GM18861 (cell line): ENCODE results near the gene IGSF3.

ENCODE experiments used
- ATAC-seq: cut with Tn5 transposase; IDR thresholded peaks from one replicate; pipeline ENCODE4 v1.9.1; 2021; ENCODE audit not compliant: unreplicated experiment

Gene IGSF3

DNA sequence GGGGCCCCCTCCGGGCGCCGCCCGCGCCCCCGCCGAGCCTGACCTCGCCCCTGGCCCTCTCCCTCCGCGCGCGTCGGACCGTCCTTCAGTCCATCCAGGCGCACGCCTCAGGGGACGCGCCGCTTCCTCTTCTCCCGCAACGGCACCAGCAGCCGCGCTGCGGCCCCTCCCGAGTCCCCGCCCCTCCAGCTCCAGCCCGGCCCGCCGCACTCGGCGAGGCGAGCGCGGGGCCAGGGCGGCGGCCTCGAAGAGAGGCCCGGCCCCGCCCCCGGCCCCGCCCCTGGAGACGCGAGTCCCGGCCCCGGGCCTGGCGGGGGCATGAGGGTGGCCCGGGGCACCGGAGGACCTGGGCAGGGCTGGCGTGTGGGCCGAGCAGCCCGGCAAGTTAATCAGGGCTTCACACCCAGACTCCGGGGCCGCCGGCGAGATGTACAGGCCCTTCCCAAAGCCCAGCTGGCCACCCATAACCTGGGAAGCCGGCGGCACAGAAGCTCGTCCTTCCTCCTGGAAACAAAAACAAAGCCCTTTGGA lies at the start of gene IGSF3:
TSS of gene IGSF3 (minus strand) at position 159 of the 531 bp plus-strand sequence. CDS start 1,407 bp downstream, outside the sequence.
- ATAC-seq: no peak

DNA sequence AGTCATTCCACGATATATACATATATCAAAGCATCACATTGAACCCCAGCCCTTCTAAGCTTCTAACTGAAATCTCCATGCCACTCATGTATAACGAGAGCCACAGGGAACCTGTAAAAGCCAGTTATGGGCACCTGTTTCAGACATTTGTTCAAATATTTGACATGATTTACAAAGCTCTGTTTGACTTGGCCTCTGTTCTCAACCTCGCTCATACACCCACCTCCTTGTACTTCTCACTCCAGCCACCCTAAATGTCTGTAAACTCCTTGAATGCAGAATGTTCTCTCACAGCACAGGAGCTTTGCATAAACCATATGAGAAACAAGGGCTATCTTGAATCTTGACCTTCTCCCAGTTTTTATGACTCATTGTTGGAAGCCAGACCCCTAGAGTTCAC lies 49.8 kb upstream of the IGSF3 start:
- ATAC-seq: no peak

DNA sequence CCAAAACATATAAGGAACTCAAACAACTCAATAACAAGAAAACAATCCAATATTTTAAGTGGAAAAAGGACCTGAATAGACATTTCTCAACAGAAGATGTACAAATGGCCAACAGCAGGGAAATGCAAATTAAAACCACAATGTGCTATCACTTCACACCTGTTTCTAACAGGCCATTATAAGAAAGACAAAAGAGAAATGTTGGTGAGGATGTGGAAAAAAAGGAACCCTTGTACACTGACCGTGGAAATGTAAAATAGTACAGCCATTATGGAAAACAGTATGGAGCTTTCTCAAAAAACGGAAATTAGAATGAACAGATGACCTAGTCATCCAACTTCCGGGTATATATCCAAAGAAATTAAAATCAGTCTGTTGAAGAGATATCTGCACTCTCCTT lies 48.9 kb upstream of the IGSF3 start:
- ATAC-seq: no peak

DNA sequence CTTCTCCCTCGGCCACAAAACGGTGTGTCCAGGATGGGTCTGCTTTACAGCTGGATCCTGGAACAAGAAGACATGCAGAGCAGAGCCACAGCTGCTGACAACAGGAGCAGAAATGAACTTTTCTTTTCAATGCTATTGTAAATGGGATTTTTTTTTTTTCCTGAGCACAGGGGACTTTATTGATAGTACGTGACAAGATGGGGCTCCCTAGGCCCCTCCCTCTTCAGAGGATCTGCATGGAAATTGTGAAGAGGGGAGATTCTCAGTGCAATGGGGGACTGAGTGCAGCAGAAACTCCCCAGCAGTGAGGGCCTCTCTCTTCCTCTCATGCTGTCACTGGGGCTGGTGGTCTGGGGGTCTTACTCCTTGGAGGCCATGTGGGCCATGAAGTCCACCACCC lies 45.9 kb upstream of the IGSF3 start:
- ATAC-seq: no peak

DNA sequence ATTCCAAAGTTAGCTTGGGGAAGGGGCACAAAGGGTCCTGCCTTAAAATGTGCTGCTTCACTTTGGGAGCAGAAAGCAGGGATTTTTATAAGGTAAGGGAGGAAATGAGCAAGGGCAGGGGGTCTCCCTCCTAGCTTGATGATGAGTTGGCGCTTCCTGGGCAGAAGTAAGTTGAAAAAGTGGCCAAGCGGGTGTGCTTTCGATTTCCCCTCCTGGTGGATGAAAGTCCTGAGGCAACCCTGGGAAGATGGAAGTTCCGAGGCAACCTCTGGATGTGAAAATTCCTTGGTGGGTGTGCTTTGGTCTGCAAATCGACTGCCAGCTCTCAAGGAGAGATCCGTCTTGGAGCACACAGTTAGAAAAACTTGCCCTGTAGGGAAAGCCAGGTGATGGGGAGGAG lies 45.0 kb upstream of the IGSF3 start:
- no peak for ATAC-seq

DNA sequence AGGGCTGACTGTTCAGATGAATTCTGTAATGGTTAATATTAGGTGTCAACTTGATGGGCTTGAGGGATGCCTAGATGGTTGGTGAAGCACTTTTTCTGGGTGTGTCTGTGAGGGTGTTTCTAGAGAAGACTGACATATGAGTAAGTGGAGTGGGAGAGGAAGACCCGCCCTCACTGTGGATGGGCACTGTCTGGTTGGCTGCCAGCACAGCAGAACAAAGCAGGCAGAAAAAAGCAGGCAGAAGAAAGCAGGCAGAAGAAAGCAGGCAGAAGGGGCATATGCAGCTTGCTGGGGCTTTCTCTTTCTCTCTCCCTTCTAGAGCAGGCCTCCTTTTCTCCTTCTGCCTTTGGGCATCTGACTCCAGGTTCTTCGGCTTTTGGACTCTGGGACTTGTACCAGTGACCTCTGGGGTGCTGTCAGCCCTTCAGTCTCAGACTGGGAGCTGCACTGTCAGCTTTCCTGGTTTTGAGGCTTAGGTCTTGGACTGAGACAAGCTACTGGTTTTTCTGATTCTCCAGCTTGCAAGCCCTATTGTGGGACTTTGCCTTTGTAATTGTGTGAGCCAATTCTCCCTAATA lies 43.8 kb upstream of the IGSF3 start:
- no peak for ATAC-seq

DNA sequence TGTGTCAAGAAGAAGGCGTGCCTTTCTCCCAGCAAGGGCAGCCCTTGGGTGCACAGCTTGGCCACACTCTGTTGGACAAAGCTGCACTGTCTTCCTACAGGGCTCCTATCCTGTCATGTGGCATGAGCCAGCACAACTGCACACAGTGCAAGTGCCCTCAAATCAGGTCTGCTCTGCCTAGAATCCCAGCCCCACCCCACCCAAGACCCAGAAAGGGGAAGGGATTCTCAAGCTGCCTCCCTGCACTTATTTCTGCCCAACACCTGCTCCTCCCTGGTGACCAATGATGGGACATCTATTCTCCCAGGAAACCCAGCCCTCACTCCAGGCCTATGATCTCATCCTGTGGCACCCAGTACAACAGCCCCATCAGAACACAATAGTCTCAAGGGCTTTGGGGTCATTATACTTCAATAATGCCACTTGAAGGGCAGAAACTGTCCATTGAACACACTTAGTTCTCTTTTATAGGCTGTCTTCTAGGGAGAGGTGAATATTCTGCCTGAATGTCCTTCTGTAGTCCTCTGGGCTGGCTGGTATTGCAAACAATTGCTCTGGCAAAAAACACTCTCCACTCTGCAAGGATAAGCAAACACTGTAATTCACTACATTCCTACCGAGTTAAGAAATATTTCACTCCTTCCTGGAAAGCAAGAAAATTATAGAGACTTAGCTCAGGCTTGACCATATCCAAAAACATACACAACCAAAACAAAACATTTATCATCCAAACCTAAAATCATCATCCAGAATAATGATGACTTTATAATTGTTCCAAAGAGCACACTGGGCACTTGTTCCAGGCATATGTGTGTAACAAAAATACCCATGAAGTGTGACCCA lies 43.1 kb upstream of the IGSF3 start:
- ATAC-seq: no peak

DNA sequence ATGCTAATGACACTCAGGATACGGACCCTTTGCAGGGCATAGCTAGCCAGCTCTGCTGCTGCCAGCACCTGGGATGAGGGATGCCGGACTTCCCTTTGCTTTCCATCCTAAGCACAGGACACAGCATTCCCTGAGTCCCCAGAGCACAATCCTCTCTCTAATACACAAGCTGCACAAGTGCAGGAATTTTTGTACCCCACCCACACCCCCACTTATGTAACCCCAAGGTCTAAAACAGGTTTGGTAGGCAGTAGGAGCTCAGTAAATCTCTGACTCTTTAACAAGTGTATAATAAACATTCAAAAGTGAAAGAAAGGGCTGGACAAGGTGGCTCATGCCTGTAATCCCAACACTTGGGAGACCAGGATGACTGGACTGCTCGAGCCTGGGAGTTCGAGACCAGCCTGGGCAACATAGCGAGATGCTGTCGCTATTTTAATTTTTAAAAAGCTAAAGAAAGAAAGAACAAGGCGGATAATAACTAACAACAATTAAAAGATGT lies 42.2 kb upstream of the IGSF3 start:
- ATAC-seq: no peak

DNA sequence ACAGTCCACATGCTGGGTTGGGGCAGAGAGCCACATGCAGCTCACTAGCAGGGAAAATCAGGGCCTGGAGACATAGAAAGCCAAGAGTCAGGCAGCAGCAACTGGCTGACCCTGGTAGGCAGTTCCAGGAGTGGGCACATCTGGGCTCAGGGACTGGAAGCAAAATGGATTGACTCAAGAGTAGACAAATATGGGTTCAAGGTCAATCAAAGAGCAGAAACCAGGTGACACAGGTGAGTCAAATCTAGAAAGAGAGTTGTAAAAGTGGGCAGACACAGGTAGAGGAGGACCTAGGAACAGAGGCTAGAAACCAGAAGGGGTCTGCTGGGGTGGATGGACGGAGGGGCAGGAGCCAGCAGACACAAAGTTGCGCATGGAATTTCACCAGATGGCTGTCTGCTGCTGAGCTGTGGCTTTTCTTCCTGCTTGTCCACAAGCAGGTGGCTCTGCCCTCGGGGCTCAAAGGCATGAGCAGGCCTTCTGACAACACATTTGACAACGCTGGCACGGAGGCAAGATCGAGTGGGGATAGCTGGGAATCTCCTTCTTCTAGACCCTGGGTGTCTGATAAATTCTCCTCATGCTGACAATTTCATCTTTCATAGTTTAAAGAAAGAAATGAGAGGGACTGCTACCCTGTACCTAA lies 40.8 kb upstream of the IGSF3 start:
- ATAC-seq: no peak

DNA sequence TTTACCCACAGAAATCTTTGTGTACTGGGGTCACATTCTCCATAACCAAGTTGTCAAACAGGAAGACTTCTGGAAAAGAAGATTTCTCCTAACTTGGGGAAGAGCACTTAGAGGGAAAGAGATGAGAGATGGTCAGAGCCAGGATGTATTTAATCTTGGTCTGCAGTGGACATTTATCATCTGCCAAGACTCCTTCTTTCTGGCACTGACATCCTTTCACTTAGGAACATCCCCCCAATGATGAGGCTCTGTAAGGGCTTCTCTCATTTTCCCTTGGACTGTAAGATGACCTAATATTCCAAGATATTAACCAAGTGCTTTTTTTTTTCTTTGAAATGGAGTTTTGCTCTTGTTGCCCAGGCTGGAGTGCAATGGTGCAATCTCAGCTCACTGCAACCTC lies 39.3 kb upstream of the IGSF3 start:
- ATAC-seq: no peak

DNA sequence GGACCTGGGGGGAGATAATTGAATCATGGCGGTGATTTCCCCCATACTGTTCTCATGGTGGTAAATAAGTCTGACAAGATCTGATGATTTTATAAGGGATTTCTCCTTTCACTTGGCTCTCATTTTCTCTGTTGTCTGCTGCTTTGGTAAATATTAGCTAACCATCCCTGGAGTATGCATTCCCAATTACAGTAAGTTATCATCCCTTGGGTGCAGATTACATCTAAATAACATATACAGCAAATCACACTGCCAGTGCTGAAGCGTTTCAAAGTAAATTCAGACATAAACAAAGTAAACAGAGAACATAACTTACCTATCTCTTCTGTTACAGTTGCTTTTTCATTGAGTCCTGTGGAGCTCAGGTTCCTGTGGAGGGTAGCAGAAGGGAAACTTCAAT lies 38.6 kb upstream of the IGSF3 start:
- no peak for ATAC-seq

DNA sequence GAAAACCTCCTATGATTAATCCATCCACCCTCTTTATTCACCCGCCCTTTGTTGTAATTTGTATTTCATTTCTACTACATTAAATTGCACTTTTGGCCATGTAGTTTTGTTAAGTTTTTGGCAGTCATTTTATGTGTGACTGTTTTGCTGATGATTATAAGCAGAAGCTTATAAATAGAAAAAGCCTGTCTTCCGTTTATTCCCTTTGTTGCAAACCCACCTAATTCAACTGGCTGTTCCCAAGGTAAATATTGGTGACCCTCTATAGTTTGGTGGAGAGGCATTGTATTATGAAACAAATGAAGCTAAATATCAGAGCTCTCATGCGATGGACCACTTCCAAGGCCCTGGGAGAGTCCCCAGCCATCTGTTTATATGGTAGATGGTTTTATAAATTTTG lies 36.7 kb upstream of the IGSF3 start:
- ATAC-seq: no peak

DNA sequence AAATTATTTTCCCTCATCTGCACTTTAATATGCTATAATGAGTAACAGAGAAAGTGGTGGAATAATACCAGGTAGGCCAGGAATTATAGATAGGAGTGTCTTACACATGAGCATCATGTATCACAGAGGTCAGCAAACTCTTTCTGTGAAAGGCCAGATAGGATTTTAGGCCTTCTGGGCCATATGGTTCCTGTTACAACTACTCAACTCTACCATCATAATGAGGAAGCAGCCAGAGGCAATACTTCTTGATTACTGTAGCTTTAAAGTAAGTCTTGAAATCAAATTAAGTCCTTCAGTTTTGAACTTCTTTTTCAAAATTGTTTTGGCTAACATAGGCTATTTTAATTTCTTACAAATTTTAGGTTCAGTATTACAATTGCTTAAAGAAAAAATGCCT lies 32.1 kb upstream of the IGSF3 start:
- ATAC-seq: no peak

DNA sequence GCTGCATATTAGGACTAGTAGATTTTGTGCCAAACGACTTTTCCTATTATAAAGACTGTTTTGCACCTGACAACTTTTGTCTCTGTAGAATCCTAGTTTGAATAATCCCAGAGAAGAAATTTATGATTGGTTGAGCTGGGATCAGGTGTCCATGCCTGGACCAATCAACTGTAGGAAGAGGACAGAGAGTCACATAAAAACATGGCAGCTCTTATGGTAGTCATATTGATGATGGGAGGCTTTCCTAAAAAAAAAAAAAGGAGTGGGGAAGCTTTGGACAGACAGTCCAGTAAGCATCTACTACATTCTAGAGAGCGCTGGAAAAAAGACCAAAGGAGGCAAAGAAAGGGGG lies 30.7 kb upstream of the IGSF3 start:
- no peak for ATAC-seq

DNA sequence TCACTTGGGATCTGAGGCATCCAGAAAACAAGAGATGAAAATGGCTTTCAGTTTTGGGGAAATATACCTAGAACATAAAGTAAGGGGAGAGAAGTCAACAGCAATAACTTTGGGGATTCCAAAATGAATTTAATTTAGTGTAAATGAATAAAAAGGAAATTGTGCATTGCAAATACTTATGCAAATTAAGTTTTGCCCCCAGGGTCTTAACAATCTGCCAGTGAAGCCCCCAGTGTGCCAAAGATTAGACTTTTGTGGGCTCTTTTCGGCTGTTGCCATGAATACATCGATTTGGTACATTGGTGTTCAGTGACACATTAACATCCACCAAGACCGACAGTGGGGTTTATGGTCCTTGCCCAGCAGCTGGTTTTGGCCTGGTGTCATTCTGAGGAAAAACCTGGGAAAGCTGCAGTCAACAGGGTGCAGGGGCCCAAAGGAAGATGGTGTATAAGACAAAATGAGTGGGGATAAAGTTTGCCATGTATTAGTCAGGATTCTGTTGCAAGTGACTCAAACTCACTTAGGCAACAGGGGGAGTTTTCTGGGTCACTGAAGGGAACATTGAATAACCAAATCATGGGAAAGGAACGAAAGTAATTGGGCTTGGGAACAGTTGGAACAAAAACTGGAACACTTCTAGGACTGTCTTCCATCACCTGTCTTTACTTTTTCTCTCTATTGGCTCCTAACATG lies 30.2 kb upstream of the IGSF3 start:
- ATAC-seq: no peak

DNA sequence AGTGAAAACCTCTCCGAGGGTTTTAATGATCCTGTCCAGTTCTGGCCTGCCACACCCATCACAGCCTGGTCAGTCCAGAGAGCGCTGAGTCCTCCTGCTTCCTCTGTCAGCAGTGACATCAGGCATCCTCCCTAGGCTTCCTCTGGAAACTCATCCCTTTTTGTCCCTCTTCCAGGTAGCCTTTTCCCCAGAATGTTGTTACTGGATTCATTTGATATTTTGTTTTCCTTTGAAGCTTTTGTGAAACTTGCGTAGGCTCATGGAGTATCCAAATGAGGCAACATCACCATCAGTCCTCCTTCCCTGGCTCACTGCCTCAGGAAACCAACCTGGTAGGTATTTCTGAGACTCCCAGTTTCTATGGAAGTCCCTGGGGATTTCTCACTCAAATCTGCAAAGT lies 27.0 kb upstream of the IGSF3 start:
- no peak for ATAC-seq

DNA sequence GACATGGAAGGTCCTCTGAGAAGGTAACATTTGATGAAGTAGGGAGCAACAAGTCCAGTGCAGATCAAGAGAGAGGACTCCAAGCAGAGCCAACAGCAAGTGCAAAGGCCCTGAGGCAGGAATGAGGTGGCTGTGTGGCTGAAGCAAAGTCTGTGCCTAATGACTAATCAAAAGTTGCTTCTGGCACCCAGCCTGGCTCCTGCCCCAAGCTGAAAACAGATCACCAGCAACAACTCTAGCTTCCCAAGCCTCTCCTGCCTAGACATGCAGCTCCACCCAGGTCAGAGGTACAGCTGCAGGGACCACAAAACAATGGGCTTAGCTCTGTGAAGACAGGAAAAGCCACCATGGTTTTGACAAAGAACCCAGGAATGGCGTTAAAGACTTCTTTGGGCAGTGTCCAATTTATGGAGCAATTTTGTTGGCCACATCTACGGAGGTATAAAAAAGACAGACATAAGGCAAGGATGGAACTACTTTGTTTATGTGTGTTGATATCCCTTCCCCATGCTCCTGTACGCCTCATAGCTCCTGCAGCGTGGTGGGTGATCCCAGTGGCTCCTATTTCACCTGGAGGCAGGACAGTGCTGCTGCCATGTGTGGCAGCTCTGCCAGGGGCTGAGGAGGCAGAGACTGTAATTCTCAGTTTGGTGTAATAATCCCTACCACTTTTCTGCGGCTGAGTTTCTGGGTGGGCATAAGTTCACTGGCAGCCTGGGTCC lies 26.4 kb upstream of the IGSF3 start:
- no peak for ATAC-seq

DNA sequence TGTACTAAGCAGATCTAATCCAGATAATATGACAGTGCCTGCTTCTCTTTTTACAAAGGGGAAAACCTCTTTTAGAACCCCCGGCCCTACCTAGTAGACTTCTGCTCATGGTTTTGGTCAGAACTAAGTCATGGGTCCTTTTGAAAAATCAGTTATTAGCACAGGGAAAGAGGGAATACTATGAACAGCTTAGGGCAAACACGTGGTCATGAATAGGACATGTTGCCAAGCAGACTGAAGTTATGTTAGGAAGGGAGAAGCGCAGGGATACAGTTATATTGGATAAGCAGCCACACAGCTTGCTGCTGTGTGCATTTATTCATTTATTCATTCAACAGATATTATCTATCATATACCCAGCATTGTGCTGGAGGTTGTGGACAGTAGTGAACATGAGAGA lies 25.3 kb upstream of the IGSF3 start:
- no peak for ATAC-seq

DNA sequence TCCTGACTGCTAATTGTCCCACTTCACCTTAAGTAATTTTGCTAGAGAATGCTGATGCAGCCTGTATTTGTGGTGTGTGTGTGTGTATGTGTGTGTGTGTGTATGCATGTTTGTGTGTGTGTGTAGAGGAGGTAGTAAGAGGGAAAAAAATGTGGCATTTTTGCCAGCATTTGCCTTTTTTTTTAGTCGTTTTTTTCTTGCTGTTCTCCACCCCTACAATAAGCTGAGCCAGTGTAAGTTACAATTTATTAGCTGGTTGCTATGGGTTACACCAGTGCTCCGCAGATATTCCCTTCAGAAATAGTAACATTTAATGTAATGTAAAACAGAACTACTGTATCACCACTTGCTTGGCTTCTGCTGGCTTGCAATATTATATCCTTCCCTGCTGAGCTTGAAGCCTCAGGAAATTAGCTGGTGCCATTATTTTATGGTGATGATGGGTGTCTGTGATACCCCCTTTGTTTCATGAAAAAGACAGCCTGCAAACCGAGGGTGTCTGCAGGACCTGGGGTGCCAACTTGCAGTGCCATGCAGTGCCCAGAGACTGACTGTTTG lies 23.4 kb upstream of the IGSF3 start:
- no peak for ATAC-seq

DNA sequence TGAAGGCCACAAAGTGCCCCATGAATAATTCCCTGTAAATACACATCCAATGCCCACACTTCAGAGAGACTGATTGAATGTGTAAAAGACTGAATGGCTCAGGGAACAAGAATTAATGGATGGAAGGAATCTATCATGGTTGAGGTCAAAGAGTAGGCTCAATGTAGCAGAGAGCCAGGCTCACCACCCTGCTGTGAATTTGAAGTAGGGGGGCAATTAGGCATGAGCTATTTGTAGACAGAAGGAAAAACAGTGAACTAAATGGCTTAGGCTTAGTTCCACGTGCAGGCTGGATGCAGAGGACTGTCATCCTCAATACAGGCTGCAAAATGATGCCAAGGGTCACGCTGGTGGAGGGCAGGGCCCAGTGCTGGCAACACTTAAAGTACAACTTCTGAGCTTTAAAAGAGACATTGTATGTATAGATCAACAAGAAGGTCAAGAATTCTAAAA lies 22.9 kb upstream of the IGSF3 start:
- no peak for ATAC-seq
